Posterior vena cava (tissue), 2 donors: Measurements from ENCODE around the gene FXYD1. TPM values are rescaled to one million over a fixed set of nuclear protein-coding genes. Genes with fewer than 3 reads are reported as not detected.
"Not testable (repeated sequence)": the region's sequence is repeated elsewhere in the genome, so short reads cannot be mapped to it uniquely, and the experiment has no call there.

Experiments used
- DNase-seq: peaks from one replicate; pipeline ENCODE4 v3.0.0-alpha.2; 2020; ENCODE audit warnings: low spot score
- intact Hi-C, 2 donors: fragments of 100-400 bp; cut with DNase I; formaldehyde crosslinking; loops; one replicate each; pipeline versions ENCODE4 v1.14.1 to v1.14.2; 2022 to 2023
- total RNA-seq, 2 donors: library from RNA; stranded (reverse); fragmentation: NEBNext Ultra II Directional; extraction: Animal tissue kit (Norgen Biotek cat#: 25700); gene quantifications; one replicate each; pipeline ENCODE4 v1.2.1, GENCODE V29; 2021
- donor health status: DM: yes; HTN: yes; CAD: no.
- donor health status: DM: yes; HTN: yes; CAD: no.

The FXYD1 gene
- total RNA-seq, 2 donors from 2014 or later = 157 to 183 TPM

DNA sequence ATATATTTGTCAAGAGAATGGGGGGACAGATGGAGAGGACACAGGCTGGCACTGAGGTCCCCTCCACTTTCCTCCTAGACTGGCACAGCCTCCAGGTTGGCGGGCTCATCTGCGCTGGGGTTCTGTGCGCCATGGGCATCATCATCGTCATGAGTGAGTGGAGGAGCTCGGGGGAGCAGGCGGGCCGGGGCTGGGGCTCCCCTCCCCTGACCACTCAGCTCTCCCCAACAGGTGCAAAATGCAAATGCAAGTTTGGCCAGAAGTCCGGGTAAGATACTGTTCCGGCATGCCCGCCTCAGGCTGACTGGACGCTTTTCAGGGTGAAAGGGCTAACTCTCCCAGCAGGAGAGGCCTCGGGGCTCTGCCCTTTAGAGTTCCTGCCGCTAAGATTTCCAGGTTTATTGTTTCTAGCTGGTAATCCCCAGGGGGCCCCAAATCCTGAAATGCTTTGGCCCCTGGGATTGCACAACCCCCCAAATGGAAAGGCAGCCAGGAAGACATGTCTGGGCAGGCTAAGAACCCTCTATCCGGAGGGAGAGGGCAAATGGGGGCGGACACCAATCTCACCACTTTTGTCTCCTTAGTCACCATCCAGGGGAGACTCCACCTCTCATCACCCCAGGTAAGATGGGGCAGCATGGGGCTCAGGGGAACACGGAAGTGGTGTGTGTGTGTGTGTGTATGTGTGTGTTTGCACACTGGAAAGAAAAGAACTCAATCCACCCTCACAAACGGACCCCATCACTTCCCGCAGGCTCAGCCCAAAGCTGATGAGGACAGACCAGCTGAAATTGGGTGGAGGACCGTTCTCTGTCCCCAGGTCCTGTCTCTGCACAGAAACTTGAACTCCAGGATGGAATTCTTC, 15.7 kb upstream of the FXYD1 start:
- DNase-seq = no peak
- intact Hi-C loops = no loop called here

GRCh38 chr19:35123573-35123972, 15.1 kb upstream of the FXYD1 start:
- DNase-seq = no peak
- intact Hi-C loops = no loop called here

- intact Hi-C loops = no loop called here
- peak; percentile 97 for DNase-seq
Observed at GRCh38 chr19:35124098-35125060, 14.2 kb upstream of the FXYD1 start.

DNA sequence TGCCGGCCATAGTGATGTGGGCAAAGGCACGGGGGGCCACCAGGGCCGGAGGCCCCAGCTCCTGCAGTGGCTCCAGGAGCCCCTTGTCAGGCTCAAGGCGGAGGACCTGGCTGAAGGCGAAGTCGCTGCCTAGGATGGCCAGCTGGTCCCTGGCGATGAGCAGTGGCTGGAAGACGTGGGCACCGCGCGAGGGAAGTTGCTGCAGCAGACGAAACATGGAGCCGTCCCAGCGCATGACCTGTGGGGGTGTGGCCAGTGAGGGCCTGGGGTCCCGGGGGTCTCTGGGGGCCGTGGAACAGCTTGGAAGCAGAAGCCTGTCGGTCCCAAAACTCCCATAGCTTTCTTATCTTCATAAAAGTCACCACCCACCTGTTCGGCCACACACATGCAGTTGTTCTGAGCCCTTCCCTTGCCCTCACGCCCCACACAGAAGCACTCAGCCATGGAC, 13.3 kb upstream of the FXYD1 start:
- intact Hi-C loops = no loop called here

GRCh38 chr19:35125749-35126623, 12.6 kb upstream of the FXYD1 start:
- DNase-seq = no peak
- intact Hi-C loops = no loop called here

More for the DNA sequence above, 13.3 kb upstream of the FXYD1 start:
- no peak for DNase-seq

GRCh38 chr19:35126624-35126959, 12.0 kb upstream of the FXYD1 start:
- intact Hi-C loops = no loop called here
- no peak for DNase-seq

DNA sequence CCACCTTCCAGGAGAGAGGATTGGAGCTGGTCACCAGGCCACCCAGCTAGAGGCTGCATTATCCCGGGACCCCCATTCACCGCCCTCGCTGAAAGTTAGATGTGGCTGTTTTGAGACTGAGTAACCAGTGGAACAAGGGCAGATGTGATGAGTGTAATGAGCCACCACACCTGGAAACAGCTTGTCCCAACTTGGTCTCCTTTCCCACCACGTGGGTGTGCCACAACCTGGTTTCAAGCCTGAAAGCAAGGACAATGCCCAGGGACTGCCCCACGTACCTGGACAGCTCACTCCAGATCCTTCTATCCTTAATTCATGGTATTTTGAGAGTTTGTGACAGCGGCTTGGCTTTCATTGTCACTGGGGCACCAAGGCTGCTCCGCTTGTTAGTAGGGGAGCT, 10.8 kb upstream of the FXYD1 start:
- intact Hi-C loops = no loop called here
- no peak for DNase-seq

GRCh38 chr19:35128398-35129057, 10.1 kb upstream of the FXYD1 start:
- intact Hi-C loops = no loop called here

DNA sequence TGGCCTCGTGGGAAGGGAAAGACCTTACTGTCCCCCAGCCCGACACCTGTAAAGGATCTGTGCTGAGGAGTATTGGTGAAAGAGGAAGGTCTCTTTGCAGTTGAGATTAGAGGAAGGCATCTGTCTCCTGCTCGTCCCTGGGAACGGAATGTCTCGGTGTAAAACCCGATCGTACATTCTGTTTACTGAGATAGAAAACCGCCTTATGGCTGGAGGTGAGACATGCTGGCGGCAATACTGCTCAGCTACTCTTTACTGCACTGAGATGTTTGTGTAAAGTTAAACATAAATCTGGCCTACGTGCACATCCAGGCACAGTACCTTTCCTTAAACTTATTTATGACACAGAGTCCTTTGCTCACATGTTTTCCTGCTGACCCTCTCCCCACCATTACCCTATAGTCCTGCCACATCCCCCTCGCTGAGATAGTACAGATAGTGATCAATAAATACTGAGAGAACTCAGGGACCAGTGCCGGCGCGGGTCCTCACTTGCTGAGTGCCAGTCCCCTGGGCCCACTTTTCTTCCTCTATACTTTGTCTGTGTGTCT, 8.8 kb upstream of the FXYD1 start:
- DNase-seq, intact Hi-C loops: not testable (repeated sequence)

More at GRCh38 chr19:35128398-35129057, 10.1 kb upstream of the FXYD1 start:
- DNase-seq = no peak

GRCh38 chr19:35130761-35131720, 7.6 kb upstream of the FXYD1 start:
- intact Hi-C loops = no loop called here
- no peak for DNase-seq

GRCh38 chr19:35132254-35132653, 6.4 kb upstream of the FXYD1 start:
- intact Hi-C loops = no loop called here
- DNase-seq = no peak

DNA sequence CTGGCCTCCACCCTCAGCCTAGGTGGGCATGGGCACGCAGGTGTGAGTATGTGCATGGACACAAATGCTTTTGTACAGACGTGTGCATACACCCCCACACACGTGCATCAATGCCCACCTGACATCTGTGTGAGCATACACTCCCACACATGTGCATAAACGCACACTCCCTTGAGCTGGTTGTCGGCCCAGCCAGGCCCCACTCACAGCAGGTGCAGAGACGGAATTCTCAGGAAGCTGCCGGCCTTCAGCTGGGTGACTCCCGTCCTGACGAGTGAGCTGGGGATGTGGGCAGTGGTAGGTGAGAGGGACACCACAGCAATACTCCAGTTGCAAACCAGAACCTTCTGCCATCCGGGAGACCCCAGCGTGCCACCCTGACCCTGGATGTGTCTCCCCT, 4.8 kb upstream of the FXYD1 start:
- intact Hi-C loops = no loop called here
- DNase-seq = no peak

- DNase-seq = no peak
- intact Hi-C loops = no loop called here
Observed at GRCh38 chr19:35134601-35135242, 3.9 kb upstream of the FXYD1 start, which contains the start of gene LGI4. Gene LGI4, minus strand, starts transcription at chr19:35135059. Its CDS starts 379 bp downstream, at chr19:35134680.

GRCh38 chr19:35135389-35135909, 3.2 kb upstream of the FXYD1 start:
- DNase-seq = peak; percentile 91
- intact Hi-C loops = no loop called here

GRCh38 chr19:35136231-35136630, 2.4 kb upstream of the FXYD1 start:
- DNase-seq = no peak
- intact Hi-C loops = no loop called here

GRCh38 chr19:35136977-35137702, 1.5 kb upstream of the FXYD1 start:
- intact Hi-C loops = no loop called here
- no peak for DNase-seq
